CD4-positive, alpha-beta T cell treated with Interleukin-15 for 4 hours (primary cell): Measurements from ENCODE around the gene SMIM22.
"Not testable (repeated sequence)": the region's sequence is repeated elsewhere in the genome, so short reads cannot be mapped to it uniquely, and the experiment has no call there.

Experiments used
- DNase-seq: peaks from one replicate; pipeline ENCODE4 v3.0.0-alpha.2; 2020; ENCODE audit warnings: low spot score

Gene SMIM22

DNA sequence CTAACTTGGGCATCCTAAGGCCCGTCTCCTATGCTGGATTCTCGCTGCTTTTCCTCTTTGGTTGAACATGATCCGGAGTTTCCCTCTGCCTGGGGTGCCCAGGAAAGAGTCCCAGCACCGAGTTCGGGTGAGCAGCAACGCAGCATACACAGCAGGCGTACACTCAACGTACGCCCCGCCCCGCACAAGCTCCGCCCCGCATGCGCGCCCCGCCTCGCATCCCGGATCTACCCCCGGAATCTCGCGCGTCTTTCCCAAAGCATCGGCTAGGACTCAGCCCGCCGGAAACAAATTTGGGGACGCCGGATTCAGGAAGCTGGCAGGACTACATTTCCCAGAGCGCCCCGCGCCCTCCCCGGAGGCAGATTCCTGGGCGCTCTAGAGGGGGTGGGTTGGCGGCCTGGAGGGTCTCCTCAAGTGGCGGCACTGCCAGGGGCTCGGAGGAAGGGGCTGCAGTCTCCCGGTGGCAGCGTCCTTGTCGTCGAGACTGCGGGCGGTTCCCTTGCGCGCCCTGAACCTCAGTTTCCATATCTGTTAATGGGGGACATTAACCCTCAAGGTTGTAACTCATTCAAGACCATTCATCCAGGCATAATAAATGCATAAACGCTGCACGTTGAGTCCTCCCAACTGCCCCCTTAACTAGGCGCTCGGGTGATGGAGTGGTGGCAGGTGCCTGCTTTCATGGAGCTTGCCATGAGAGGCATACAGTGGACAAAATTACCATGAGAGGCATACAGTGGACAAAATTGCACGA, 26.4 kb upstream of the SMIM22 start:
- DNase-seq: peak; percentile 88

- DNase-seq: no peak
These were observed 25.9 kb upstream of the SMIM22 start for GRCh38 chr16:4769306-4769638.

GRCh38 chr16:4771646-4772045, 23.5 kb upstream of the SMIM22 start:
- no peak for DNase-seq

DNA sequence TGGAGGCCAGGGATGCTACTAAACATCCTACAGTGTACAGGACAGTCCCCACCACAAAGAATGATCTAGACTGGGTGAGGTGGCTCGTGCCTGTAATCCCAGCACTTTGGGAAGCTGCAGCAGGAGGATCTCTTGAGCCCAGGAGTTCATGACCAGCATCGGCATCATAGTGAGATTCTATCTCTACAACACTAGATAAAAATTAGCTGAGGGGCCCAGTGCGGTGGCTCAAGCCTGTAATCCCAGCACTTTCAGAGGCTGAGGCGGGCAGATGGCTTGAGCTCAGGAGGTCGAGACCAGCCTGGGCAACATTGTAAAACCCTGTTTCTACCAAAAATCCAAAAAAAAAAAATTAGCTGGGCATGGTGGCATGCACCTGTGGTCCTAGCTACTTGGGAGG, 22.8 kb upstream of the SMIM22 start:
- DNase-seq: no peak

DNA sequence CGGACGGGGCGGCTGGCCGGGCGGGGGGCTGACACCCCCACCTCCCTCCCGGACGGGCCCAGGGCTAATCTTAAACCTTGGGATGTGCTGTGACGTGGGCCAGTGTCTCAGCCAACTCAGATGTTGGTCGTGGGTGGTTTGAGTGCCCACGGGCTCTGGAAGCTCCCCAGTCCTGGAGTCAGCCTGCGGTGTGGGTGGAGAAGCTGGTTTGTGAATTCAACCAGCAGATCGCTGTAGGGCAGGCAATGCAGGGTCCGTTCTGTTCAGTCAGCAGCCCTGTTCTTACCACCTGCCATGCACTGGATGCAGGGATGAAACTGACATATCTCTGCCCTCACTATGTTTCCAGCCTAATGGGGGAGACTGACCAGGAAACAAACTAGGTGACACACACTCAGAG, 20.2 kb upstream of the SMIM22 start:
- no peak for DNase-seq

- DNase-seq: no peak
These were observed 18.9 kb upstream of the SMIM22 start for GRCh38 chr16:4776141-4776705.

DNA sequence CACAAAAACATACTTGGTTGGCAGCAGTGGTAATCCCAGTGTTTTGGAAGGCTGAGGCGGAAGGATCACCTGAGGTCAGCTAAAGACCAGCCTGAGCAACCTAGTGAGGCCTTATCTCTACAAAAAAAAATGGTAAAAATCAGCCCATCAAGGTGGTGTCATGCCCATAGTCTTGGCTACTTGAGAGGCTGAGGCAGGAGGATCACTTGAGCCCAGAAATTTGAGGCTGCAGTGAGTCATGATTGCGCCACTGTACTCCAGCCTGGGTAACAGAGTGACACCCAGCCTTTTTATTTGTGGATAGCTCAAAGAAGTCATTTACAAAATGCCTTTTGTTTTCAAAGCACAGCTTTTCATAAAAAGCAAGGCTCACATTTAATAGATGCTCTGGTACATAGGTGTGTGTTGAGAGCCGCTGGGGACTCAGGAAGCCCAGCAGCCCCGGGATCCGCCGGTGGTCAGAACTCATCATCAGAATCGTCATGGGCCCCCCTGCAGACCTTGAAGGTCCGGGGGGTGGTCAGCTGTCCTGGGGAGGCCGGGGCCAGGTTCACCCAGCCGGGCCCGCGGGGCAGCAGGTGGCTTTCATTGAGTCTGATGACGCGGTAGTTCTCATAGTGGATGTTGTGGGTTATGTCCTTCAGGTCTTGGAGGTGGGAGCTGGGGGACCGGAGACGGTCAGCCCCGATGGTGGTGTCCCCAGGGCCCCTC, 17.7 kb upstream of the SMIM22 start:
- DNase-seq: no peak

DNA sequence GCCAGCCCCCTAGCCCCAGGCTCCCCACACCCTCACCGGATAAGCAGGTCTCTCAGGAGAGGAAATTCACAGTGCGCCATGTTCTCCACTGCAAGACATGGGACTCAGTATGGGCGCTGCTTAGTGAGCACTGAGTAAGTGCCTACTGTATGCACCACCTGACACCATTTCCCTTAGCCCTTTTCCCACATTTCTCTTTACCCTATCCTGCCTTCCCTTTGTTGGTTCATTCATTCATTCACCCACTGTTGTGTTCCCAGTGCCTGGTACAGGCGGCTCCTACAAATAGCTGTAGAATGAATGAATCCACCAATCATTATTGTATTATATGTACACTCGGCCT, 17.1 kb upstream of the SMIM22 start:
- DNase-seq: no peak

- DNase-seq: no peak
These were observed 14.9 kb upstream of the SMIM22 start for GRCh38 chr16:4780235-4780634.

- DNase-seq: no peak
These were observed 11.8 kb upstream of the SMIM22 start for GRCh38 chr16:4783251-4783950.

- DNase-seq: no peak
These were observed 11.2 kb upstream of the SMIM22 start for GRCh38 chr16:4783951-4784336.

DNA sequence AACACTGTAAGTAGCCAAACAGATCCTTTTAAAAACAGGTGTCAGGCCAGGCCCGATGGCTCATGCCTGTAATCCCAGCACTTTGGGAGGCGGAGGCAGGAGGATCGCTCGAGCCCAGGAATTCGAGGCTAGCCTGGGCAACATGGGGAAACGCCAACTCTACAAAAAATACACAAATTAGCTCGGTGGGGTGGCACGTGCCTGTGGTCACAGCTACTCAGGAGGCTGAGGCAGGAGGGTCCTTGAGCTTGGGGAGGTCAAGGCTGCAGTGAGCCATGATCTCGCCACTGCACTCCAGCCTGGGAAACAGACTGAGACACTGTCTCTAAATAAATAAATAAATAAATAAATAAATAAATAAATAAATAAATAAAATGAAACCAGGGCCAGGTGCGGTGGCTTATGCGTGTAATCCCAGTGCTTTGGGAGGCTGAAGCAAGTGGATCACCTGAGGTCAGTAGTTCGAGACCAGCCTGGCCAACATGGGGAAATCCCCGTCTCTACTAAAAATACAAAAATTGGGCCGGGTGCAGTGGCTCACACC, 10.7 kb upstream of the SMIM22 start:
- DNase-seq: not testable (repeated sequence)

DNA sequence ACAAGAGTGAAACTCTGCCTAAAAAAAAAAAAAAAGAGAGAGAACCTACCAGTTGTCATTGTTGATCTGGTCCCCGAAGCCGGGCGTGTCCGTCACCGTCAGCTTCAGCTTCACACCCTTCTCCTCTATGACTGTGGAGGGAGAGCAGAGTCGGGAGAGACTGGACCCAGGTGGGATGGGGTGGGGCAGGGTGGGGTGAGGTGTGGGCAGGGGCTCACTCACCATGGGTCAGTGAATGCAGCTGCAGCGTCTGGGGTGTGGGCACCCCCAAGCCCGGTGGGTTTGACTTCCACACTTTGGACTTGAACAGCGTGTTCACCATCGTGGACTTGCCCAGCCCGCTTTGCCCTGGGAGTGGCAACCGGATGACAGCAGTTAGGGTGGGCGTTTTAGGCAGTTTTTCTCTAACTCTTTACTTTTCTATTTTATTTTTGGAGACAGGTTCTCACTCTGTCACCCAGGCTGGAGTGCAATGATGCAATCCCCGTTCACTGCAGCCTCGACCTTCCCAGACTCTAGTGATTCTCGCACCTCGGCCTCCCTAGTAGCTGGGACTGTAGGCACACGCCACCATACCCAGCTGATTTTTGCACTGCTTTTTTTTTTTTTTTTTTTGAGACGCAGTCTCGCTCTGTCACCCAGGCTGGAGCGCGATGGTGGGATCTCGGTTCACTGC, 9.3 kb upstream of the SMIM22 start:
- DNase-seq: no peak

DNA sequence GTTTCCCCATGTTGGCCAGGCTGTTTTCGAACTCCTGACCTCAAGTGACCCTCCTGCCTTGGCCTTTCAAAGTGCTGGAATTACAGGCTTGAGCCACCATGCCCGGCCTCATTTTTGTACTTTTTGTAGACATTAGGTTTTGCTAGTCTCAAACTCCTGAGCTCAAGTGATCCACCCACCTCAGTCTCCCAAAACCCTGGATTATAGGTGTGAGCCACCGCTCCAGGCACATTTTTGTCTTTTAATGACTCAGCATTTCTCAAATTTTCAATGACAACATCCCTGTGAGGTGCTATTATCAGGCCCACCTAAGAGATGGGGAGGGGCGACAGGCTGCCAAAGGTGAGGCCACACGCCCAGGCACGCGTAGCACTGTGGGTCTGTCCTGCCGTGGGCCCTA, 8.1 kb upstream of the SMIM22 start:
- no peak for DNase-seq

DNA sequence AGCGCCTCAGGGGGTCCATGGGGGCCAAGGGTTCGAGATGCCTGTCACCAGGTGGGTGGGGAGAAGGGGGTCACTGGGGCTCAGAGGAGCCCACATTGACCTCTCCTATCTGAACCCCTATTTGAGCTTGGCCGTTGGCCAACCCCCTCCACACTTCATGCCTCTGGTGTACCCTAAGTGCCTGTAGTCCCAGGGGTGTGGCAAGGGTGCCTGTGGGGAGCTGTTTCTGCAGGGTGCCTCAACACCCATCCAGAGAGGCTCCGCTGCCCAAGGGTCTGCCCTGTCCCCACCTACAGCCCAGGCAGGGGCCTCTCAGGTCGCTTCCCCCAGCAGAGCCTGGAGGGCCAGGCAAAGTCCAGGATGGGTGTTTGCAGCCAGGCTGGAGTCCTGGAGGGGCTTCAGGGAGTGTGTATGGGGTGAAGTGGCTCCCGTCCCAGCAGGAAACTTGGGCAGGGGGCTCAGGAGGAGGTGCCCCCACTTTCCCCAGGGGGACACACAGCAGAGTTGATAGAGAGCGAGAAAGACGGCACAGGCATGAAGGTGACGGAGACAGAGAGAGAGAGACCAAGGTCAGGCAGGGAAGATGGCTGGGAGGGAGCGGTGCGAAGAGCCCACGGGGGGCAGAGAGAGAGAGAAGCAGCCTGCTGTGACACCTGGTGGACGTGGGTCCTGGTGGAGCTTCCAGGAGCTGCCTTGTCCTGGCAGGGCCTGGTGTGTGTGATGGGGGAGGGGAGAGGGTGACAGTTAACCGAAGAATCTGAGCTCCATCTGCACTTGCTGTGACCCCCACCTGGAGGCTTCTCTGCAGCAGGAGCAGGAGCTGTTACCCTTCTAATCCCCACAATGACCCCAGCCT, 7.3 kb upstream of the SMIM22 start, which contains the start of gene SEPTIN12:
Gene SEPTIN12 (minus strand): TSS at position 719 of the 856 bp plus-strand sequence. CDS start 700 bp downstream, at position 19.
- DNase-seq: no peak

GRCh38 chr16:4788489-4788889, 6.7 kb upstream of the SMIM22 start:
- DNase-seq: no peak

DNA sequence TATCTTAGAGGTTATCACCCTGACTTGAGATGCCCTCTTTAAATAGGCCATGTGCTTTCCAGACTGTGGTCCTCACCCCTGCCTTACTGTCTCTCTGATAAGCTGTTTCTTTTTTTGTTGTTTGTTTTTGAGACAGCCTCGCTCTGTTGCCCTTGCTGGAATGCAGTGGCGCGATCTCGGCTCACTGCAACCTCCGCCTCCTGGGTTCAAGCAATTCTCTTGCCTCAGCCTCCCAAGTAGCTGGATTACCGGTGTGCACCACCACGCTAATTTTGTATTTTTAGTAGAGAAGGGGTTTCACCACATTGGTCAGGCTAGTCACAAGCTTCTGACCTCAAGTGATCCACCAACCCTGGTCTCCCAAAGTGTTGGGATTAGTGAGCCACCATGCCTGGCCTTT, 6.3 kb upstream of the SMIM22 start:
- no peak for DNase-seq

DNA sequence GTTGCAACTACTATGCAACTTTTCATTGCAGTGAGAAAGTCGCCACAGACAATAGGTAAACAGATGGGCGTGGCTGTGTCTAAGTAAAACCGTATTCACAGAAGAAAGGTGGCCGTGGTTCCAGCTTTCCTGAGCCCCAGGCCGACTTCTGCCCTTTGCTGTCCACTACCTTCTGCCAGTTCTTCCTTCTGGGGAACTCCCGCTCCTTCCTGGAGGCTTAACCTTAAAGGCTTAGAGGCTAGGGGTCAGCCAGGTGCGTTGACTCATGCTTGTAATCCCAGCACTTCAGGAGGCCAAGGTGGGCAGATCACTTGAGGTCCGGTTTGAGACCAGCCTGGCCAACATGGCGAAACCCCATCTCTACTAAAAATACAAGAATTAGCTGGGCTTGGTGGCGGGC, 4.9 kb upstream of the SMIM22 start:
- no peak for DNase-seq

GRCh38 chr16:4790871-4791270, 4.3 kb upstream of the SMIM22 start:
- no peak for DNase-seq

GRCh38 chr16:4792951-4793513, 2.1 kb upstream of the SMIM22 start:
- DNase-seq: no peak
